ENCODE data around the gene DHX30. TPM values are rescaled to one million over a fixed set of nuclear protein-coding genes. Genes with fewer than 3 reads are reported as not detected.
A peak's percentile ranks its signal among the peaks of the same experiment; 100 is the strongest.

DHX30 gene
- total RNA-seq, 1 experiment from 2014 or later: 84.5 TPM

DNA sequence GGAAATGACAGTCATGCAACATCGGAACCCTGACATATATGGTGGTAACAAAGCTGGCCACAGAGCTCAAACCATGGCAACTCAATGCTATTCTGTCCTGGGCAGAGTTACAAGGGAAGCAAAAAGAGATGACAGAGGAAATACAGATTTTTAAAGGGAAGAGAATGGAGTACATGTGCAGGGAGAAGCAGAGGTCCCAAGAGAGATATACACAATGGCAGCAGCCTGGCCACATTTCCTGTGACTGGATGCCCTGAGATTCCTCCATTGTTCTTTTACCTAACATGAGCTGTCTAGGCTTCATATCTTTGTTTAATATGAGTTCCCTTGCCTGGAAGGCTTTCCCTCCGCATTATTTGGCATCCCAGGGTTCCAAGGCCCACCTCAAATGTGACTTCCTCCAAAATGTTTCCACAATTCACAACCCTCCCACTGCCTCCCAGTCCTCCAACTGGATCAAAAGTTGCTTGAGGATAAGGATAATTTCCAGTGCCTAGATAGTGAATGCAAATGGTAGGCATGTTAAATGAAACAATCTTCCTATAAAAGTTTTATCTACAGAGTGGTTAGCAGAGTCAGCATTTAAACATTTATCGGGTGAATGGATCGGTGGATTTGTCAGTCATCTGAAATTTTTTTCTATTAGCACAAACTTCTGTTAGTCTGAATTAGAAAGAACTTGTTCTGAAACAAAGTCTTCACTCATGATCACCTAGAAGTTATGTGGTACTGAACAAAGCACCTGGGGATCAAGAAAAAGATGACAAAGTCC, 86.2 kb downstream of the DHX30 start:
- CTCF ChIA-PET: no interaction called here

DNA sequence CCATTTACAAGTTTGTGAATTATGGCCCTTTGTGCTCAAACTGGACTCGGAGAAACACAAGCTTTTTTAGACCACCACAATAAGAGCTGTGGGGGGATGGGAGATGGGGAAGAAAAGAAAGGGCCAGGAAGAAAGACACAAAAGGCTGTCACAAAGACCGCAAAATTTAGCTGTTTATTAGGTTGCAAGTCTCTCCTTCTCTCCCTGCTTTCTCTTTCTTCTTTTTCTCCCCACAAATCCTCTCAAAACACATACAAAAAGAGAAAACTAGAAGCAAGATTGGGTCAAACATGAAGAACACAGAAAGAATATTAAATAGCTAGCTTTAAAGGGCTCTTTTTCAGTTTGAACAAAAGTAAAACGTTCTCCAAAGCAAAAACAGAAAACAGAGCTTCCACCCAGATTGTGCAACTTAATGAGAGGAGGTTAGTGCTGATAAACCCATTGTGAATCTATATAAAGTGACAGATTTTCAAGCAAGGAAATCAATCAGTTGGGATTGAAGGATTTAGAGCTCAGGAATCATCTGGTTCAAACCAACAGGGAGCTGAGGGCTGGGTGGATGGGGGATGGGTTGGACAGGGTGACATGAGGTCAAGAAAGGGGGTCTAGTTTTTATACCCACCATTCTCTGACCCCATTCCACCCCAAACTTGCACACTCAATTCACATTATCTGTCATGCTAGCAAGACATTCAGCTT, 87.3 kb downstream of the DHX30 start:
- H3K4me3 ChIP-seq (ENCODE audit: low read depth, low read length, poor library complexity, severe bottlenecking): no peak overlapping the region
- CTCF ChIA-PET: interaction anchor here (0.7 kb wide), 1 partner anchor 9 kb away, joined by 3 read pairs; no protein-coding TSS in a partner anchor
- H3K36me3 ChIP-seq (ENCODE audit: insufficient read depth, low read length, poor library complexity, severe bottlenecking): no peaks in the 10 kb centered on the region
- no peaks in the 10 kb centered on the region for H3K27me3 ChIP-seq (replicated peaks; ENCODE audit: insufficient read depth, low read depth, low read length, poor library complexity)
- TF ChIP-seq, protein P1, sequence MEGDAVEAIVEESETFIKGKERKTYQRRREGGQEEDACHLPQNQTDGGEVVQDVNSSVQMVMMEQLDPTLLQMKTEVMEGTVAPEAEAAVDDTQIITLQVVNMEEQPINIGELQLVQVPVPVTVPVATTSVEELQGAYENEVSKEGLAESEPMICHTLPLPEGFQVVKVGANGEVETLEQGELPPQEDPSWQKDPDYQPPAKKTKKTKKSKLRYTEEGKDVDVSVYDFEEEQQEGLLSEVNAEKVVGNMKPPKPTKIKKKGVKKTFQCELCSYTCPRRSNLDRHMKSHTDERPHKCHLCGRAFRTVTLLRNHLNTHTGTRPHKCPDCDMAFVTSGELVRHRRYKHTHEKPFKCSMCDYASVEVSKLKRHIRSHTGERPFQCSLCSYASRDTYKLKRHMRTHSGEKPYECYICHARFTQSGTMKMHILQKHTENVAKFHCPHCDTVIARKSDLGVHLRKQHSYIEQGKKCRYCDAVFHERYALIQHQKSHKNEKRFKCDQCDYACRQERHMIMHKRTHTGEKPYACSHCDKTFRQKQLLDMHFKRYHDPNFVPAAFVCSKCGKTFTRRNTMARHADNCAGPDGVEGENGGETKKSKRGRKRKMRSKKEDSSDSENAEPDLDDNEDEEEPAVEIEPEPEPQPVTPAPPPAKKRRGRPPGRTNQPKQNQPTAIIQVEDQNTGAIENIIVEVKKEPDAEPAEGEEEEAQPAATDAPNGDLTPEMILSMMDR (conservative IDR thresholded peaks at IDR 0.05; ENCODE audit: low read depth, low read length): no peak
- TF ChIP-seq EZH2 (IDR thresholded peaks at IDR 0.05; ENCODE audit: borderline replicate concordance, low read depth, low read length, poor library complexity, severe bottlenecking): no peak
- H3K27ac ChIP-seq (ENCODE audit: low read depth, low read length, poor library complexity, severe bottlenecking): no peak overlapping the region
- H3K9me3 ChIP-seq (ENCODE audit: low read depth, low read length, poor library complexity, severe bottlenecking): no peaks in the 10 kb centered on the region
- H3K4me1 ChIP-seq (ENCODE audit: insufficient read depth, low read length, poor library complexity, severe bottlenecking): peaks cover 21% of the 10 kb centered on the region
- no peak for DNase-seq (ENCODE audit: low spot score)
- no TSS peak for BruUV-seq (replicated peaks)
- intact Hi-C loops (cut with micrococcal nuclease; ENCODE audit: unreplicated experiment): no loop called here
- POLR2A ChIA-PET (ENCODE audit: low non-redundant PET): interaction anchor here (0.7 kb wide), 1 partner anchor 295 kb away, joined by 3 read pairs; no protein-coding TSS in a partner anchor

More for the DNA sequence above, 86.2 kb downstream of the DHX30 start:
- no peaks in the 10 kb centered on the region for H3K27me3 ChIP-seq (replicated peaks; ENCODE audit: insufficient read depth, low read depth, low read length, poor library complexity)
- no peak overlapping the region for H3K27ac ChIP-seq (ENCODE audit: low read depth, low read length, poor library complexity, severe bottlenecking)
- BruUV-seq (replicated peaks): no TSS peak
- peak; percentile 38 for DNase-seq (ENCODE audit: low spot score)
- intact Hi-C loops (cut with micrococcal nuclease; ENCODE audit: unreplicated experiment): no loop called here
- POLR2A ChIA-PET (ENCODE audit: low non-redundant PET): no interaction called here
- no peak for TF ChIP-seq EZH2 (IDR thresholded peaks at IDR 0.05; ENCODE audit: borderline replicate concordance, low read depth, low read length, poor library complexity, severe bottlenecking)
- TF ChIP-seq, protein P1 (conservative IDR thresholded peaks at IDR 0.05; ENCODE audit: low read depth, low read length): no peak
- H3K4me1 ChIP-seq (ENCODE audit: insufficient read depth, low read length, poor library complexity, severe bottlenecking): peaks cover 21% of the 10 kb centered on the region
- no peaks in the 10 kb centered on the region for H3K36me3 ChIP-seq (ENCODE audit: insufficient read depth, low read length, poor library complexity, severe bottlenecking)
- H3K4me3 ChIP-seq (ENCODE audit: low read depth, low read length, poor library complexity, severe bottlenecking): no peak overlapping the region
- H3K9me3 ChIP-seq (ENCODE audit: low read depth, low read length, poor library complexity, severe bottlenecking): no peaks in the 10 kb centered on the region

DNA sequence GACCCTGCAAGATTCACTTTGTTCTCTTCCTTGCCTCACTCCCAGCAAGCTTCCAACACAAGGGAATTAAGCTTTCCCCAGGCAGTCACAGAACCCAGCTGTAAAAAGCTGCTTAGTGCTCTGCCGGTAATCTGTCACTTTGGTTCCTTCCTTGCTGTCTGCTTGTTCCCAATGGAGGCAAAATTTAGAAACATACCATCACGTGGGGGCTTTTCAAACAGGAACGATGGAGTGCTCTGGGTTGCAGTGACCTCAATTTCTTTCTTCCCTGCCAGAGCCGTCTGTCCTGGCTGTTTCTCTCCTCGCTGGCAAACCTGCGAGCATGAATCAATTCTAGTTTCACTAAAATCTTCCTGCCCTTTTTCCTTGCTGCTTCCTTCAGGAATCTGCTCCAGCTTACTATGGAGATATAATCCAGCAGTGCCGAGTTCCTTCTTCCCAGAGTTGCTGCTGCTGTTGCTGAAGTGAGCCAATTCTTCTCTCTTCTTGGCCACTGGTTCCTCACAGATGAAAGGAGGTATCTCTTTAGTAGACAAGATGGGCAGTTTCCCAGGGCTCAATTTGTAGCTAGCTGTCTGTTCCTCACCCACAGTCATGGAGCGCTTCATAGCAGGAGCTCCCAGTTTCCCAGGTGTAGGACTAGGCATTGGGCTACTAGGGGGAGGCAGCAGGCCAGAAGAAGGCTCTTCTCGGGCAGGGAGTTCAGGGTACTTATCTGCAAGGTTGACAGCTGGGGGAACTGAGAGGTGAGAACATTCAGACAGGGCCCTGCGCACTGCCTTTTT, 88.1 kb downstream of the DHX30 start:
- no TSS peak for BruUV-seq (replicated peaks)
- no peak for TF ChIP-seq EZH2 (IDR thresholded peaks at IDR 0.05; ENCODE audit: borderline replicate concordance, low read depth, low read length, poor library complexity, severe bottlenecking)
- TF ChIP-seq, protein P1 (conservative IDR thresholded peaks at IDR 0.05; ENCODE audit: low read depth, low read length): no peak
- Histone ChIP-seq H3K4me1 (ENCODE audit: insufficient read depth, low read length, poor library complexity, severe bottlenecking) (peaks cover 21% of the 10 kb centered on the region), H3K27ac (ENCODE audit: low read depth, low read length, poor library complexity, severe bottlenecking) (no peak overlapping the region), H3K36me3 (ENCODE audit: insufficient read depth, low read length, poor library complexity, severe bottlenecking) (no peaks in the 10 kb centered on the region), H3K27me3 (replicated peaks; ENCODE audit: insufficient read depth, low read depth, low read length, poor library complexity) (no peaks in the 10 kb centered on the region), H3K4me3 (ENCODE audit: low read depth, low read length, poor library complexity, severe bottlenecking) (no peak overlapping the region), H3K9me3 (ENCODE audit: low read depth, low read length, poor library complexity, severe bottlenecking) (no peaks in the 10 kb centered on the region)
- intact Hi-C loops (cut with micrococcal nuclease; ENCODE audit: unreplicated experiment): no loop called here
- peak; percentile 7 for DNase-seq (ENCODE audit: low spot score)
- ChIA-PET POLR2A (ENCODE audit: low non-redundant PET) (interaction anchor here (0.7 kb wide), 1 partner anchor 294 kb away, joined by 3 read pairs; no protein-coding TSS in a partner anchor), CTCF (interaction anchor here (1.3 kb wide), 1 partner anchor 260 kb away, joined by 3 read pairs; no protein-coding TSS in a partner anchor)
